ENCODE measurements around the gene HADH. TPM values are rescaled to one million over a fixed set of nuclear protein-coding genes. Genes with fewer than 3 reads are reported as not detected.
A peak's percentile ranks its signal among the peaks of the same experiment; 100 is the strongest.

Gene HADH
- total and polyA plus RNA-seq, 2 experiments from 2014 or later = 4.5 to 30.8 TPM

GRCh38 chr4:107997794-107998193, 8.1 kb downstream of the HADH start:
- DNase-seq = peak; percentile 32
- peak overlapping the region; percentile 42 for H2AFZ ChIP-seq
- H3K4me2 ChIP-seq (ENCODE audit: unreplicated experiment) = peak overlapping the region; percentile 13
- no peaks in the 10 kb centered on the region for H4K20me1 ChIP-seq (ENCODE audit: insufficient read depth)
- no peaks in the 10 kb centered on the region for H3K9me3 ChIP-seq (ENCODE audit: low read depth)
- peaks cover 46% of the 10 kb centered on the region for H3K79me2 ChIP-seq (ENCODE audit: insufficient read depth)
- H3K9ac ChIP-seq = peak overlapping the region; percentile 40
- H3K36me3 ChIP-seq (ENCODE audit: low read depth) = no peaks in the 10 kb centered on the region
- no peak overlapping the region for H3K4me3 ChIP-seq
- H3K27me3 ChIP-seq (replicated peaks; ENCODE audit: insufficient read depth) = no peaks in the 10 kb centered on the region
- H3K4me1 ChIP-seq (ENCODE audit: insufficient read depth) = peaks cover 25% of the 10 kb centered on the region
- H3F3A ChIP-seq (ENCODE audit: insufficient read depth) = peaks cover 25% of the 10 kb centered on the region
- TF ChIP-seq EZH2phosphoT487 (IDR thresholded peaks at IDR 0.05; ENCODE audit: insufficient read depth, low read depth) = no peak
- no peak for TF ChIP-seq EZH2 (IDR thresholded peaks at IDR 0.05; ENCODE audit: insufficient read depth, poor library complexity, severe bottlenecking)
- H3K27ac ChIP-seq = peak overlapping the region; percentile 74
- WGBS, 2 experiments (ENCODE audit: low coverage in 1 of 2, low lambda C conversion rate in 2 of 2, missing lambda C conversion rate in 2 of 2) = 46 to 51% methylated on average over 2 of the region's 2 CpGs
- in situ Hi-C loops (cut with MboI) = no loop called here
- no peaks in the 10 kb centered on the region for H3K9me2 ChIP-seq (ENCODE audit: insufficient read depth)

GRCh38 chr4:107999932-108000539, 10.3 kb downstream of the HADH start:
- no peak for DNase-seq
- in situ Hi-C loops (cut with MboI) = no loop called here
- H3F3A ChIP-seq (ENCODE audit: insufficient read depth) = peaks cover 25% of the 10 kb centered on the region
- H3K4me2 ChIP-seq (ENCODE audit: unreplicated experiment) = no peak overlapping the region
- no peak for TF ChIP-seq EZH2 (IDR thresholded peaks at IDR 0.05; ENCODE audit: insufficient read depth, poor library complexity, severe bottlenecking)
- no peak for TF ChIP-seq EZH2phosphoT487 (IDR thresholded peaks at IDR 0.05; ENCODE audit: insufficient read depth, low read depth)
- H3K4me1 ChIP-seq (ENCODE audit: insufficient read depth) = peaks cover 25% of the 10 kb centered on the region
- H4K20me1 ChIP-seq (ENCODE audit: insufficient read depth) = no peaks in the 10 kb centered on the region
- no peak overlapping the region for H2AFZ ChIP-seq
- 88 to 92% methylated on average over 2 of the region's 2 CpGs for WGBS, 2 experiments (ENCODE audit: low coverage in 1 of 2, low lambda C conversion rate in 2 of 2, missing lambda C conversion rate in 2 of 2)
- H3K27ac ChIP-seq = no peak overlapping the region
- no peaks in the 10 kb centered on the region for H3K9me3 ChIP-seq (ENCODE audit: low read depth)
- no peak overlapping the region for H3K9ac ChIP-seq
- no peaks in the 10 kb centered on the region for H3K36me3 ChIP-seq (ENCODE audit: low read depth)
- H3K79me2 ChIP-seq (ENCODE audit: insufficient read depth) = peaks cover 23% of the 10 kb centered on the region
- H3K4me3 ChIP-seq = no peak overlapping the region
- no peaks in the 10 kb centered on the region; the same call in 1 of the 2 replicates for H3K9me2 ChIP-seq (ENCODE audit: insufficient read depth)
- no peaks in the 10 kb centered on the region for H3K27me3 ChIP-seq (replicated peaks; ENCODE audit: insufficient read depth)

- WGBS, 2 experiments (ENCODE audit: low coverage in 1 of 2, low lambda C conversion rate in 2 of 2, missing lambda C conversion rate in 2 of 2) = 81 to 87% methylated on average over 3 of the region's 3 CpGs
- in situ Hi-C loops (cut with MboI) = no loop called here
- no peak overlapping the region for H3K27ac ChIP-seq
- peaks cover 16% of the 10 kb centered on the region for H3F3A ChIP-seq (ENCODE audit: insufficient read depth)
- H3K36me3 ChIP-seq (ENCODE audit: low read depth) = no peaks in the 10 kb centered on the region
- peak; percentile 47 for DNase-seq
- H3K9me3 ChIP-seq (ENCODE audit: low read depth) = no peaks in the 10 kb centered on the region
- no peak overlapping the region for H3K4me2 ChIP-seq (ENCODE audit: unreplicated experiment)
- H3K9me2 ChIP-seq (ENCODE audit: insufficient read depth) = no peaks in the 10 kb centered on the region; the same call in 1 of the 2 replicates
- H3K79me2 ChIP-seq (ENCODE audit: insufficient read depth) = 0 out of 2 replicates have a peak, but pooled peaks cover 13% of the 10 kb centered on the region
- no peak overlapping the region for H2AFZ ChIP-seq
- TF ChIP-seq EZH2phosphoT487 (IDR thresholded peaks at IDR 0.05; ENCODE audit: insufficient read depth, low read depth) = no peak
- no peak for TF ChIP-seq EZH2 (IDR thresholded peaks at IDR 0.05; ENCODE audit: insufficient read depth, poor library complexity, severe bottlenecking)
- H3K4me3 ChIP-seq = no peak overlapping the region
- peaks cover 21% of the 10 kb centered on the region for H3K4me1 ChIP-seq (ENCODE audit: insufficient read depth)
- H3K27me3 ChIP-seq (replicated peaks; ENCODE audit: insufficient read depth) = no peaks in the 10 kb centered on the region
- no peak overlapping the region for H3K9ac ChIP-seq
- H4K20me1 ChIP-seq (ENCODE audit: insufficient read depth) = no peaks in the 10 kb centered on the region
Observed at GRCh38 chr4:108001540-108002135, 11.9 kb downstream of the HADH start.

GRCh38 chr4:108003982-108004515, 14.4 kb downstream of the HADH start:
- no peak overlapping the region for H2AFZ ChIP-seq
- H3K27ac ChIP-seq = no peak overlapping the region
- H3K4me3 ChIP-seq = no peak overlapping the region
- no peaks in the 10 kb centered on the region for H4K20me1 ChIP-seq (ENCODE audit: insufficient read depth)
- H3K27me3 ChIP-seq (replicated peaks; ENCODE audit: insufficient read depth) = no peaks in the 10 kb centered on the region
- H3F3A ChIP-seq (ENCODE audit: insufficient read depth) = no peaks in the 10 kb centered on the region
- H3K4me1 ChIP-seq (ENCODE audit: insufficient read depth) = peaks cover 11% of the 10 kb centered on the region
- TF ChIP-seq EZH2phosphoT487 (IDR thresholded peaks at IDR 0.05; ENCODE audit: insufficient read depth, low read depth) = no peak
- DNase-seq = no peak
- 94 to 95% methylated on average over 4 of the region's 4 CpGs for WGBS, 2 experiments (ENCODE audit: low coverage in 1 of 2, low lambda C conversion rate in 2 of 2, missing lambda C conversion rate in 2 of 2)
- H3K9me3 ChIP-seq (ENCODE audit: low read depth) = no peaks in the 10 kb centered on the region
- in situ Hi-C loops (cut with MboI) = no loop called here
- no peaks in the 10 kb centered on the region for H3K36me3 ChIP-seq (ENCODE audit: low read depth)
- no peaks in the 10 kb centered on the region; the same call in 1 of the 2 replicates for H3K9me2 ChIP-seq (ENCODE audit: insufficient read depth)
- no peak overlapping the region for H3K9ac ChIP-seq
- H3K79me2 ChIP-seq (ENCODE audit: insufficient read depth) = 0 out of 2 replicates have a peak, but pooled peaks cover 17% of the 10 kb centered on the region
- no peak overlapping the region for H3K4me2 ChIP-seq (ENCODE audit: unreplicated experiment)
